B cell (primary cell): Measurements from ENCODE around the gene PLPP7. TPM values are rescaled to one million over a fixed set of nuclear protein-coding genes. Genes with fewer than 3 reads are reported as not detected.

Experiments
- ATAC-seq: fragments of 200-7000 bp; cut with Tn5 transposase; one replicate; pipeline ENCODE4 v1.10.0; 2021; ENCODE audit warnings: low read depth, mild to moderate bottlenecking, moderate number of reproducible peaks, moderate library complexity
- CTCF ChIA-PET: fragments of 350-600 bp; sonication (Branson Sonifier 250); formaldehyde crosslinking; loops from one replicate; lab custom pipeline; 2021; ENCODE audit warnings: antibody characterized with exemption, inconsistent platforms; lab: Charles Lee
- POLR2A ChIA-PET: fragments of 350-600 bp; sonication (Branson Sonifier 250); formaldehyde crosslinking; loops from one replicate; lab custom pipeline; 2021; ENCODE audit warnings: antibody characterized with exemption; lab: Charles Lee
- DNase-seq: peaks from one replicate; pipeline ENCODE4 v3.0.0; 2013
- H2AFZ ChIP-seq: 2 replicates; pipeline ENCODE4 v1.6.1; 2012; ENCODE audit warnings: mild to moderate bottlenecking, low read depth, low read length; ENCODE audit not compliant: insufficient read depth, poor library complexity, severe bottlenecking
- H3K27ac ChIP-seq, 2 donors: 1 replicate in 1 of 2; 2 replicates in 1 of 2; pipeline ENCODE4 v1.5.1; 2012 to 2013; ENCODE audit warnings: low read length in 2 of 2, mild to moderate bottlenecking in 2 of 2, moderate library complexity in 1 of 2
- H3K27me3 ChIP-seq, 4 experiments: fragments of 200-600 bp in 1 of 4; sonication (generic) in 1 of 4; replicated peaks in 1 of 4; 1 replicate in 2 of 4; 2 replicates in 2 of 4; pipeline versions ENCODE4 v1.6.1 to v1.7.0; 2013 to 2016; ENCODE audit warnings: low read length in 3 of 4, mild to moderate bottlenecking in 2 of 4, mixed read lengths in 1 of 4, moderate library complexity in 1 of 4; ENCODE audit not compliant: insufficient read depth in 4 of 4, control insufficient read depth in 3 of 4; ENCODE audit errors: control extremely low read depth in 1 of 4
- H3K36me3 ChIP-seq, 2 experiments: replicated peaks in 1 of 2; 1 replicate in 1 of 2; 2 replicates in 1 of 2; pipeline versions ENCODE4 v1.6.1 to v1.7.1; 2013; ENCODE audit warnings: low read length in 1 of 2; ENCODE audit not compliant: insufficient read depth in 2 of 2, control insufficient read depth in 1 of 2; ENCODE audit errors: control extremely low read depth in 1 of 2, extremely low read depth in 1 of 2
- H3K4me1 ChIP-seq, 2 donors: fragments of 200-600 bp in 1 of 2; sonication (generic) in 1 of 2; 1 replicate in 1 of 2; 2 replicates in 1 of 2; pipeline versions ENCODE4 v1.5.1 to v1.6.1; 2013 to 2017; ENCODE audit warnings: low read length in 2 of 2; ENCODE audit not compliant: control insufficient read depth in 2 of 2, insufficient read depth in 2 of 2
- H3K4me2 ChIP-seq: replicated peaks from 2 replicates; pipeline ENCODE3; 2012; ENCODE audit warnings: mild to moderate bottlenecking, low read depth, low read length; ENCODE audit not compliant: poor library complexity, severe bottlenecking
- H3K4me3 ChIP-seq, 5 experiments: fragments of 200-600 bp in 1 of 5; sonication (generic) in 1 of 5; 1 replicate in 3 of 5; 2 replicates in 2 of 5; pipeline versions ENCODE4 v1.5.1 to v1.7.0; 2011 to 2016; ENCODE audit warnings: low read length in 4 of 5, mild to moderate bottlenecking in 4 of 5, low read depth in 2 of 5, control low read depth in 1 of 5, moderate library complexity in 1 of 5; ENCODE audit not compliant: insufficient read depth in 1 of 5; ENCODE audit errors: control extremely low read depth in 1 of 5, extremely low read depth in 1 of 5
- H3K79me2 ChIP-seq: fragments of 200-600 bp; sonication (generic); one replicate; pipeline ENCODE4 v1.6.0; 2016; ENCODE audit warnings: low read length; ENCODE audit not compliant: control insufficient read depth, insufficient read depth
- H3K9ac ChIP-seq: fragments of 200-600 bp; sonication (generic); 2 replicates; pipeline ENCODE4 v1.6.1; 2017; ENCODE audit warnings: mild to moderate bottlenecking, low read length, moderate library complexity
- H3K9me3 ChIP-seq, 3 donors: one replicate each; pipeline versions ENCODE4 v1.6.1 to v1.7.1; 2013; ENCODE audit warnings: low read length in 2 of 3; ENCODE audit not compliant: control insufficient read depth in 2 of 3, insufficient read depth in 1 of 3; ENCODE audit errors: control extremely low read depth in 1 of 3
- H4K20me1 ChIP-seq: 2 replicates; pipeline ENCODE4 v1.6.0; 2012; ENCODE audit warnings: mild to moderate bottlenecking, low read length; ENCODE audit not compliant: insufficient read depth, control insufficient read depth, poor library complexity, severe bottlenecking
- H3K27ac Mint-ChIP-seq: one replicate; pipeline ENCODE4 v1.8.0; 2021; ENCODE audit warnings: mixed read lengths
- H3K27me3 Mint-ChIP-seq: one replicate; pipeline ENCODE4 v1.8.0; 2021; ENCODE audit warnings: mixed read lengths
- H3K4me1 Mint-ChIP-seq: one replicate; pipeline ENCODE4 v1.8.0; 2021; ENCODE audit warnings: mixed read lengths
- H3K4me3 Mint-ChIP-seq: one replicate; pipeline ENCODE4 v1.8.0; 2021; ENCODE audit warnings: mixed read lengths
- H3K9me3 Mint-ChIP-seq: one replicate; pipeline ENCODE4 v1.8.0; 2022; ENCODE audit warnings: mixed read lengths; ENCODE audit not compliant: insufficient read depth
- CTCF ChIP-seq: fragments of 200-600 bp; IDR thresholded peaks from one replicate; pipeline ENCODE4 v1.8.0; 2022; ENCODE audit warnings: antibody characterized with exemption, mild to moderate bottlenecking
- EZH2 ChIP-seq: IDR thresholded peaks from 2 replicates; pipeline ENCODE4 v1.6.1; 2012; ENCODE audit warnings: borderline replicate concordance, low read depth, mild to moderate bottlenecking, moderate library complexity, low read length; ENCODE audit not compliant: insufficient read depth, poor library complexity, severe bottlenecking
- WGBS: methylation state at CpG from one replicate; pipeline ENCODE4 v1.1.5; 2013; ENCODE audit warnings: missing lambda C conversion rate; ENCODE audit not compliant: insufficient coverage; 5-methylcytosine and 5-hydroxymethylcytosine counted together
- intact Hi-C: fragments of 100-400 bp; cut with micrococcal nuclease; formaldehyde crosslinking; loops from one replicate; pipeline ENCODE4 v1.10.0; 2022
- polyA plus RNA-seq: library from polyadenylated mRNA; depleted of rRNA; stranded (reverse); fragments of >200 nt; gene quantifications from 2 replicates; pipeline ENCODE4 v1.2.3, GENCODE V29; 2012
- total RNA-seq, 2 donors: library from RNA; stranded (reverse); fragments of 120-200 nt in 1 of 2; gene quantifications; 1 replicate in 1 of 2; 2 replicates in 1 of 2; pipeline versions ENCODE4 v1.2.3 to v1.2.4, GENCODE V29; 2013 to 2022

PLPP7 gene
- total and polyA plus RNA-seq, 2 donors (not counting 1 experiment from before 2014, with no cell fraction given), result 0.57 to 2.0 TPM

GRCh38 chr9:131304676-131305355 is 15.3 kb downstream of the PLPP7 start:
- no peak for DNase-seq
- ChIA-PET POLR2A (no interaction called here), CTCF (no interaction called here)
- Mint-ChIP-seq H3K4me3 (no peak overlapping the region), H3K4me1 (peaks cover 3% of the 10 kb centered on the region), H3K27me3 (peaks cover 5% of the 10 kb centered on the region), H3K27ac (no peak overlapping the region), H3K9me3 (no peaks in the 10 kb centered on the region)
- intact Hi-C loops, result no loop called here
- Histone ChIP-seq H3K9ac (no peak overlapping the region), H3K9me3 (peaks cover 0 to 23% (median 3%) of the 10 kb centered on the region in 3 donors), H4K20me1 (no peaks in the 10 kb centered on the region), H3K36me3 (no peaks in the 10 kb centered on the region), H3K27ac (no peak overlapping the region), H3K79me2 (no peaks in the 10 kb centered on the region), H2AFZ (no peak overlapping the region), H3K4me3 (no peak overlapping the region), H3K4me2 (no peak overlapping the region), H3K4me1 (peaks cover 9 to 17% of the 10 kb centered on the region in 2 donors), H3K27me3 (peaks cover 0 to 5% (median 0%) of the 10 kb centered on the region in 4 experiments)
- ATAC-seq, result no peak
- WGBS, result 84% methylated on average over 17 of the region's 19 CpGs
- TF ChIP-seq EZH2 (no peak), CTCF (no peak)

- ATAC-seq, result no peak
- Histone ChIP-seq H3K79me2 (no peaks in the 10 kb centered on the region), H3K9ac (no peak overlapping the region), H3K4me2 (no peak overlapping the region), H3K4me3 (no peak overlapping the region), H4K20me1 (no peaks in the 10 kb centered on the region), H3K9me3 (peaks cover 0 to 18% (median 3%) of the 10 kb centered on the region in 3 donors), H3K27me3 (peaks cover 0 to 5% (median 0%) of the 10 kb centered on the region in 4 experiments), H3K4me1 (peaks cover 10 to 20% of the 10 kb centered on the region in 2 donors), H3K36me3 (no peaks in the 10 kb centered on the region), H3K27ac (no peak overlapping the region), H2AFZ (no peak overlapping the region)
- H3K4me1 Mint-ChIP-seq, result peaks cover 9% of the 10 kb centered on the region
- no peak overlapping the region for H3K27ac Mint-ChIP-seq
- no peak overlapping the region for H3K4me3 Mint-ChIP-seq
- ChIA-PET CTCF (no interaction called here), POLR2A (no interaction called here)
- no peaks in the 10 kb centered on the region for H3K9me3 Mint-ChIP-seq
- no peak for TF ChIP-seq CTCF
- no peak for TF ChIP-seq EZH2
- peaks cover 5% of the 10 kb centered on the region for H3K27me3 Mint-ChIP-seq
- intact Hi-C loops, result no loop called here
- DNase-seq, result no peak
- WGBS, result 88% methylated on average over 4 of the region's 14 CpGs
Observed at GRCh38 chr9:131306397-131307004, 17.0 kb downstream of the PLPP7 start.
